HG03025 (cell line): ENCODE data around the gene LEFTY1.

Experiments
- ATAC-seq: cut with Tn5 transposase; IDR thresholded peaks from one replicate; pipeline ENCODE4 v1.9.1; 2021; ENCODE audit warnings: mild to moderate bottlenecking, moderate library complexity; ENCODE audit not compliant: unreplicated experiment, low FRiP score

Gene LEFTY1

DNA sequence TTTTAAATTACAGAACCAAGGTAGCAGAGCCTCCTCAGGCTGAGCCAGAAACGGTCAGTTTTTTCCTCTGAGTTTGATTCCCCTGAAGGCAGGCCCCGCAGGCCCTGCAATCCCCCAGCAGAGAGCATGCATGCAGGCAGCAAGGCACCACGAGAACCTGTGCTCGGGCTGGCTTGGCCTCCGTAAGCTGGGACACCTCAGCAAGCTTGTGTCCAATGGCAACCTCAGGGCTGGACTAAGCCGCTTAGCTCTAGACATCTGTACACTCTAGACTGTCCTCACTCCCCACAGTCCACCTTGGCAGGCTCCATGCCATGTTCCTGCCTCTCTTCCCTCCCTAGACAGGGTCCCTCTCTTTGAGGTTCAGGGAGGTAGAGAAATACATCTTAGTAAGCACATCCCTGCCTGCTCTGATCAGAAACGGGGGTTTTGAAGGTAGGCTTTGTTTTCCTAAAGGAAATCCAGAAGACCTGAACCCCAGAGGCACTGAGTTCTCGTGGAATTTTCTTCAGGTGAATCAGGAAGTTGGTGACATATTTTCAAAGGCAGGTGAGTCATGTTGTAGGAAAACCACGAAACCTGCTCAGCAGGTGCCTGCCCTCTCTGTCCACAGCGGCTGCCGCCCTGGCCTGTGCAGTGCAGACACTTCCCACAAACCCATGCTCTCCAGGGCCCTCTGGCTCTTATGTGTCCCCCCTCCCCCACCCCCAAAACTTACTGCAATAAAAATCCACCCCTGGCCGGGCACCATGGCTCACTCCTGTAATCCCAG lies 13.7 kb downstream of the LEFTY1 start:
- ATAC-seq: no peak

GRCh38 chr1:225874431-225874830 lies 14.5 kb downstream of the LEFTY1 start:
- no peak for ATAC-seq

GRCh38 chr1:225873281-225873850 lies 15.6 kb downstream of the LEFTY1 start:
- no peak for ATAC-seq

- no peak for ATAC-seq
Measured at GRCh38 chr1:225872075-225872430, 16.9 kb downstream of the LEFTY1 start.

GRCh38 chr1:225871359-225872074 lies 17.4 kb downstream of the LEFTY1 start:
- no peak for ATAC-seq

- no peak for ATAC-seq
Measured at GRCh38 chr1:225870911-225871310, 18.0 kb downstream of the LEFTY1 start.

DNA sequence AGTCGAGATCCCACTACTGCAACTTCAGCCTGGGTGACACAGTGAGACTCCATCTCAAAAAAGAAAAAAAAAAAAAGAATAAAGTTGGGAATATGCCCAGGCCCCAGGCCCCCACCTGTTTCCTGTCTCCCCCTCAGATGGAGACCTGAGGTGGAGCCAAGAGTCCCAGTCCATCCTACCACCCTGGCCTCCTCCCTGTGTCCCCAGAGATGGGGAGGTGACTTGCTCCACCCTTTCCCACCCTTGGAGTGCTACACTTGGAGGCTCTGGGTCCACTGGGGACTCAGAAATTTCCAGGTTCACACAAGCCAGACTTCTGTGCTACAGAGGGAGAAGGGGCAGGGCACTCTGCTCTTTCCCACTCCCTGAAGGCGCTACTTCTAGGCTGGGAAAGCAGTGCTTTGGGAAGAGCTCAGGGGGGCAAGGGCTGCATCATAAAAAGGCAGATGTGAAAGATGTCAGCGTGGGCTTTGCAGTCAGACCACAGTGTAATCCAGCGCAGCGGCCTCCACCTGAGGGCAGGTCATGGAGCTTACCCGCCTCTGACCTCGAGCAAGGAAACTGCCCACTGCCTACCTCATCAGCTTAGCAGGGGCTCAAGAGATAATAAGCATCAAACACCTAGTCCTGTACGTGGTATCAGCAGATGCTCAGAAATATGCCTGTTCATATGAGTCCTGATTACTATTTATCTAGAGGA lies 20.2 kb downstream of the LEFTY1 start:
- no peak for ATAC-seq

- no peak for ATAC-seq
Measured at GRCh38 chr1:225866981-225867380, 22.0 kb downstream of the LEFTY1 start.

DNA sequence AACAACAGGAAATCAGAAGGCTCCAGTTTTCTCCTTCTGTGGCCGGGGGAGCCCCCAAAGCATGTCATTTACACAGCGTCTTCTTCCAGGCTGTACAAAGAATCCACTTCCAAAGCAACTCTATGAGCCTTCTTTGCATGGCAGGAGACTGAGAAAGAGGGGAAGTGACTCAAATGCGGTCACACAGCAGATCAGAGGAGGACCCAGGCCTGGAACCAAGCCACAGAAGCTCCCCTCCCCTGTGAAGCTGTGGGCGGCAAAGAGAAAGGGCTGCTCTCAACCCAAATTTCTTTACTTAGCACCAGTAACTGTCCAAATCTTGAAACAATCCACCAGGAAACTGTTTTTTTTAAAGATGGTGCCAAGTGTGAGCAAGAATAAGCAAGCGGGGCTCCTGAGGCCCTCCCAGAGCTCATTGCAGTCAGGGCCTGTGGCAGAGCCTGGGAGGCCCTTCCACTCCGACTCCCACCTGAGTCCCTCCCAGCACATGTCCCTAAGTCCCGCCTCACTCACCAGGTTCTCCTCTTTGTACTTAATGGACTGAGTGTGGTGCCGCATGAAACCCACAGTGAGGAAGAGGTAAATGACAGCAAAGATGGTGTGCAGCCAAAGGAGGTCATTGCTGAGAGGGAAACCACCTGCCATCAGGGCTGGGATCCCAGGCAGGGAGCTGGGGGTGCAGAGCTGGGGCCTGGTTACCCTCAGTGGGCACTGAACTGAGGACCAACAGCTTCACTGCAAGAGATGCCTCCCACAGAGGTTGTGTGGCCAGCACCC lies 22.7 kb downstream of the LEFTY1 start:
- no peak for ATAC-seq

DNA sequence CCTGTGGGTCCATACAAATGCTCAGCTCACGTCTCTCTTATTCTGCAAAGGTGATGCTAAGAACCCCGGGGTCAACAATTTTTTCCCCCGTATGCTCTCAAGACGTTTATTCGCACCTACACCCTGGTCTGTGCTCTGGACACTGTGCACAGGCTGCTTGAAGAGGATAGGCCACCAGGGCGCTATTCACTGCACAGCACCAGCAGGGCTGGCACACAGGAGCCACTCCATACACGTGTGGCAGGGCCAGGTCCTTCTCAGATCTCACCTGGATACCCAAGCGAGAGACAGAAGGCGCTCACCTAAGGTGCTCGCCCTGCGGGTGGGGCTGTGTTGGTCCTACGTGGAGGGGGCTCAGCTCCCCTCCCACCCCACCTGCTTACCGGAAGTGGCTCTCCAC lies 23.4 kb downstream of the LEFTY1 start:
- no peak for ATAC-seq

DNA sequence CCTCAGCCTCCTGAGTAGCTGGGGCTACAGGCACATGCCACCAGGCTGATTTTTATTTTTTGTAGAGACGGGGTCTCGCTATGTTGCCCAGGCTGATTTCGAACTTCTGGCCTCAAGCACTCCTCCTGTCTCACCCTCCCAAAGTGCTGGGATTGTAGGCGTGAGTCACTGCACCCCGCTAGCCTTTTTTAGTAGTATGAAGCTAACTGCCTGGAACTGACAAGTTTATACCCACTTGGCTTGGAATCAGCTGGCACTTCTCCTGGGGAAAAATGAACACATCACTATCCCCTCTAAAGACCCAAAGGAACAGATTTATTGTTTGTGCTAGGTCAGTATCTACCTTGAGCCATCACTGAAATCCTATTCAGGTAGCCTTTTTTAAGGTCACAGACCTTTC lies 25.8 kb downstream of the LEFTY1 start:
- no peak for ATAC-seq

- no peak for ATAC-seq
Measured at GRCh38 chr1:225862581-225862950, 26.4 kb downstream of the LEFTY1 start.

DNA sequence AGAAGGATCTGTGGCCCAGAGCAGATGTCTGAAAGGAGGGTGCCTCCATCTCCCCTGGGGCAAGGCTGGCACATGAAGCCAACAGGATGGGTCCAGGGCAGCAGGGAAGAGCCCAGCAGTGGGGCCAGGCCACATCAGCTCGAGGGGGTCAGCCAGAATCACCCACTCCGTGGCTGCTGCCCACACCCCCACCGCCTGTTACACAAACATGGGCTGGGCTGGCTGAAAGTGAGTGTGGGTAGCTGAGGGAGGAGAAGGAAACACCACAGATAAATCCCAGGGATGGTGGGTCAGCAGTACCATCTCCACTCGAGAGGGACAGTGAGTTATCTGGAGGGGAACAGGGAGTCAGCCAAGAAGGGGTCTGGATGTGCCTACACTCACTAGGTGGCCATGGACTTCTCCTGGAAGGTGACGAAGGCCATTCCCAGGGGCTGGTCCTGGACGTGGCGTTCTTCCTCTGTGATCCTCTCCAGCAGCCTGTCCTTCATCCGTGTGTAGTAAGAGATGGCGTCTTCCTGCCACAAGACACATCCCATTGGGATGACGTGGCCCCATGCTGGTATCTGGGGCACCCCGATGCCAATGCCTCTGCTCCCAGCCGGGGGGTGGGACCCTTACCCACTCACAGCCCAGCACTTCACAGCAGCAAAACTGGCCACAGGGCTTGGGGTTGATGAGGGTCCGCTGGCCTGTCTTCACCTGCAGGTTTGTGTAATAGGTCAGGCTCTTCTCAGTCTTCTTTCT lies 26.9 kb downstream of the LEFTY1 start:
- no peak for ATAC-seq

DNA sequence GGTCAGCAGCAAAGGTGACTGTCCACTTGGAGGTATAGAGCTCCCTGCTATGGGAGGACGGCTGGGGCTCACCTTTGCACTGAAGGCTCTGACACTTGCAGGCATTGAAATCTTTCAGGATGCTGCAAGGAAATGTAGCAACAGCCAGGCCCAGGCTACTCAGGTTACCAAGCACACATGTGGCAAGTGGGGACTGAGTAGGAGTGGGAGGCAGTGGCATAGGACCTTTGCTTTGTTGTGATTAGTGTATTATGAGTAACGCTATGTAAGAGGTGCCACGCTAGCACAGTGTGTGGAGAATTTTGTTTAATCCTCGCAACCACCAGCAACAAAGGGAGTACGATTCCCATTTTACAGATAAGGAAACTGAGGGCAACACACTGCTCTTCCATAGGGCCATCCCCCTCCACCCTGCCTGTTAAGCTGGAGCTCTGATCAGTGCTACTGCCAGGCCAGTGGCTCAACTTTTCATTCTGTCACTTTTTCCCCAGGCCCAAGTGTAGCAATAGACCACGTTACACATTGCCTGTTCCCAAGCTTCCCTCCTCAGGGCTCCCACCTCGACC lies 28.0 kb downstream of the LEFTY1 start:
- ATAC-seq: no peak

DNA sequence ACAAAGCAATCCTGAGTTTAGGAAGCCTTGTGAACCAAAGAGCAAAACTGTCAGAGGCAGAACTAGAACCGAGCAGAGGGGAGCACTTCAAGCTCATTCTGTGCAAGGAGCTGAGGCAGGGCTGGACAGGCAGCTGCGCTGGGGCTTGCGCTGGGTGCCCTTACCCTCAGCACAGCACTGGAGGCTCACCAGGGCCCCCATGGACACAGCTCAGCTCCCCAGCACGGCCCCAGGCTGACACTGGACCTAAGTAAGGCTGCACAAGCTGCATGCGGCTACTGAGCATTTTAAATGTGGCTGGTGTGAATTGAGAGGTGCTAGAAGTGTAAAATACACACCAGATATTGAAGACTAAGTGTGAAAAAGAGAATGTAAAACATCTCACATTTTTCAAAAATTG lies 28.8 kb downstream of the LEFTY1 start:
- no peak for ATAC-seq

- no peak for ATAC-seq
Measured at GRCh38 chr1:225859151-225859550, 29.8 kb downstream of the LEFTY1 start.

DNA sequence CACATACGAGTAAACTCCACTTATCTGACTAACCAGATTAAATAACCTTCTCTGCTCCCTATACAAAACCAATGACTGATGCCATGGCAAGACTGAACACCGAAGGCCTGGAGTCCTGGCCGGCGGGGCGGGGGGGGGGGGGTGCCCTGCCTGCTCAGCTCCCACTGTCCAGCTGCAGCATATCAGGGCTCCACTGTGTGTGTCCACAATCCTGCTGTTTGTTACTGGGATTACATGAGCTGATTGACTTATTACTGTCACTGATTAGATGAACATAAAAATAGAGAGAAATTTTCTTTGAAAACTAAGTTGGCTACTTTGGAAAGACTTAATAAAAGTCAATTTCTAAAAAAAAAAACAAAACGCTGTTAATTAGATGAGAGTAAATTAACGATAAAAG lies 31.7 kb downstream of the LEFTY1 start:
- ATAC-seq: no peak

DNA sequence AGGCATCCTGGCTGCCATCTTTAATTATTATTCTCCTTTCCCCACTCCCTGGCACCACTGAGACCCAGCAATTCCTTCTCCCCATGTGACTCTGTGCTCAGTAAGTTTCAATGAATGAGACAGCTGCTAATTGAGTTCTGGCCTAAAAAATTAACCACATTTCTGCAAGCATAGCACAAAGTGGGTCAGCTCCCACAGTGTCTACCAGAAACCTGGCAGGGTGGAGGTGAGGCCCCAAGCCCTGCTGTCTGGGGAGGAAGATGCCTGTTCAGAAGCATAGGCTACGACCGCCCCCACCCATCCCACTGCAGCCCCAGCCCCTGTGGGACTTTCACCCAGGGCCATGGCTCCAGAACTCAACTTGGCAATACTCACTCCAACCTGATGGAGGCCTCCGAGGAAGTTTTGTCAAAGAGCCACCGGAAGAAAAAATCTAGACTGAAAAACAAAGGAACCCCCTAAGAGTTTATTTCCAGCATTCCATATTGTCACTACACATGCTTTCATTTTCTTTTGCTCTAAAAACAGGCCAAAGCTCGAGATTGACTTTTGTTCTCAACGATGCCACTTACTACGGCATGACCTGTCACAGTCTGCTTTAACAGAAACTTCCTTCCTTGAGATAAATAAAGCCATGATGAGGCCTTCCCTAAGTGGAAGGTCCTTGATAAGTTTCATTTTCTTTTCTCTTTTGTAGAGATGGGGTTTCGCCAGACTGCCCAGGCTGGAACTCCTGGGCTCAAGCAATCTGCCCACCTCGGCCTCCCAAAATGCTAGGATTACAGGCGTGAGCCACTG lies 33.2 kb downstream of the LEFTY1 start:
- no peak for ATAC-seq

- ATAC-seq: no peak
Measured at GRCh38 chr1:225853441-225853840, 35.5 kb downstream of the LEFTY1 start.
